Common myeloid progenitor, CD34-positive (primary cell): ENCODE data around the gene RAB35.

Experiments
- CTCF ChIA-PET: fragments of 350-600 bp; sonication (Branson Sonifier 250); formaldehyde crosslinking; loops from one replicate; lab custom pipeline; 2021; ENCODE audit warnings: antibody characterized with exemption; lab: Charles Lee
- POLR2A ChIA-PET: fragments of 350-600 bp; sonication (Branson Sonifier 250); formaldehyde crosslinking; loops from one replicate; lab custom pipeline; 2021; ENCODE audit warnings: antibody characterized with exemption; lab: Charles Lee
- DNase-seq, 3 donors: peaks; one replicate each; pipeline versions ENCODE4 v3.0.0 to v3.0.0-alpha.2; 2013
- H3K27ac ChIP-seq, 2 experiments: 1 replicate in 1 of 2; 2 replicates in 1 of 2; pipeline ENCODE4 v1.7.0; 2013; ENCODE audit warnings: inconsistent platforms in 2 of 2, low read length in 2 of 2, mild to moderate bottlenecking in 2 of 2, low read depth in 1 of 2, moderate library complexity in 1 of 2; ENCODE audit not compliant: severe bottlenecking in 2 of 2, insufficient read depth in 1 of 2, poor library complexity in 1 of 2
- H3K27me3 ChIP-seq, 5 experiments: replicated peaks in 2 of 5; 1 replicate in 3 of 5; 2 replicates in 2 of 5; pipeline versions ENCODE4 v1.6.1 to v1.7.0; 2013; ENCODE audit warnings: low read length in 4 of 5, mild to moderate bottlenecking in 2 of 5, moderate library complexity in 2 of 5, inconsistent platforms in 1 of 5; ENCODE audit not compliant: insufficient read depth in 5 of 5, control insufficient read depth in 4 of 5
- H3K36me3 ChIP-seq, 4 experiments: 1 replicate in 2 of 4; 2 replicates in 2 of 4; pipeline versions ENCODE4 v1.6.1 to v1.7.0; 2013; ENCODE audit warnings: low read length in 3 of 4, control low read depth in 1 of 4, mild to moderate bottlenecking in 1 of 4; ENCODE audit not compliant: control insufficient read depth in 4 of 4, insufficient read depth in 4 of 4
- H3K4me1 ChIP-seq, 4 experiments: 1 replicate in 3 of 4; 2 replicates in 1 of 4; pipeline versions ENCODE4 v1.6.1 to v1.7.1; 2013; ENCODE audit warnings: low read length in 3 of 4, mild to moderate bottlenecking in 3 of 4, control low read depth in 1 of 4, inconsistent platforms in 1 of 4, moderate library complexity in 1 of 4; ENCODE audit not compliant: control insufficient read depth in 4 of 4, insufficient read depth in 4 of 4; ENCODE audit errors: control extremely low read depth in 1 of 4
- H3K4me3 ChIP-seq, 7 experiments: 1 replicate in 4 of 7; 2 replicates in 3 of 7; pipeline versions ENCODE4 v1.5.1 to v1.7.0; 2013; ENCODE audit warnings: mild to moderate bottlenecking in 7 of 7, low read length in 6 of 7, moderate library complexity in 6 of 7, inconsistent platforms in 2 of 7, low read depth in 2 of 7, control low read depth in 1 of 7; ENCODE audit not compliant: insufficient read depth in 4 of 7, control insufficient read depth in 1 of 7; ENCODE audit errors: extremely low read depth in 1 of 7
- H3K9me3 ChIP-seq, 5 experiments: 1 replicate in 4 of 5; 2 replicates in 1 of 5; pipeline versions ENCODE4 v1.6.1 to v1.7.1; 2013; ENCODE audit warnings: low read length in 4 of 5, mild to moderate bottlenecking in 2 of 5, inconsistent platforms in 1 of 5, low read depth in 1 of 5, moderate library complexity in 1 of 5; ENCODE audit not compliant: control insufficient read depth in 4 of 5, insufficient read depth in 2 of 5; ENCODE audit errors: control extremely low read depth in 1 of 5
- WGBS: methylation state at CpG from one replicate; pipeline ENCODE4 v1.1.5; 2013; ENCODE audit not compliant: insufficient coverage; 5-methylcytosine and 5-hydroxymethylcytosine counted together

The RAB35 gene

GRCh38 chr12:120117961-120118320 lies 1.4 kb upstream of the RAB35 start:
- Histone ChIP-seq H3K27ac (no peak overlapping the region), H3K9me3 (no peaks in the 10 kb centered on the region), H3K4me1 (peaks cover 12 to 53% (median 24%) of the 10 kb centered on the region in 4 experiments), H3K36me3 (peaks cover 0 to 14% (median 8%) of the 10 kb centered on the region in 4 experiments), H3K4me3 (peak overlapping the region; percentile 79 to 91 (median 87)), H3K27me3 (no peaks in the 10 kb centered on the region)
- WGBS, result 29% methylated on average over 2 of the region's 7 CpGs
- CTCF ChIA-PET, result interaction anchor here (0.9 to 1.5 kb wide), 5 partner anchors 8 to 83 kb away, joined by 3 to 5 read pairs (median 4); no protein-coding TSS in a partner anchor
- POLR2A ChIA-PET, result interaction anchor here (1.8 kb wide), 1 partner anchor 174 kb away, joined by 8 read pairs; the partner anchor contains the start of gene RNU4-2
- DNase-seq, result no peak

DNA sequence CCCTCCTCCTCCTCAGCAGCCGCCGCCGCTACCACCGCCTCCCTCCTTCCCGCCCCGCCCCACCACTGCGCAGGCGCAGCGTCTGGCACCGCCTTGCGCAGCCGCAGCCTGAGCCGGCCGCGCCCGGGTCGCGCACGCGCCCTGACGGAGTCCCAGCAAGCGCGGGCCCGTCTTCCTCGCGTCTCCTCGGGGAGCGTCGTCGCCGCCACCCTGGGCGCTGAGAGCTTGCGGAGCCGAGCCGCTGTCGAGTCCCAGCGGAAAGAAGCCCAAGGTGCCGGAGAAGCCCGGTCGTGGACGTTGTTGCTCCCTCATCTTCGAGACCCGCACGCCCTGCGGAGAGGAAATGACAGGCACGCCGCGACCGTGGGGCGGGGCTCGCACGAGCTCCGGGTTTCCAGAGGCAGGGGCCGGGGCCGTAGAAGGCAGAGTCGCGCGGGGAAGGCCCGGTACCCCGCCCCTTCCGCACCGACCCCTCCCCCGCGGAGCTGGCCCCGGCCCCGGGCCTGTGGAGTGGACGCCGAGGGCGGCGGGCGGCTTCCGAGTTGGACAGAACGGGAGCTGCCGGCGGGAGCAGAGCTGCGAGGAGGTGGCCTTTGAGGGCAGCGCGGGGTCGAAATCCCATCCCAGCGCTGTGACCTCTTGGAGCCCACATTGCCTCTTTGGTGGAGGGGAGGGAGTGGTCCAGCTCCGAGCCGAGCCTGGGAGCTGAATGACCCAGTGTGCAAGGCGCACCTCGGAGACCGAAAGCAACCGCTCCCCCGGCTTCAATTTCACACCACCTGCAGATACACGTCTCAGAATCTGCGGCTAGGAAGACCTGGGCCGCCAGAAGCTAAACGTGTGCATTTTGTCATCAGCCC lies 469 bp upstream of the RAB35 start:
- DNase-seq, result peak; percentile 90 to 95 (median 95)
- H3K27me3 ChIP-seq, result no peaks in the 10 kb centered on the region
- peaks cover 12 to 58% (median 29%) of the 10 kb centered on the region in 4 experiments for H3K4me1 ChIP-seq
- H3K27ac ChIP-seq, result peak overlapping the region; percentile 53 to 81
- peak overlapping the region; percentile 79 to 91 (median 87) for H3K4me3 ChIP-seq
- POLR2A ChIA-PET, result interaction anchor here (1.0 to 1.8 kb wide), 2 partner anchors 10 to 175 kb away, joined by 4 to 8 read pairs; partner anchors contain the start of gene RNU4-2
- WGBS, result 0% methylated on average over 63 of the region's 91 CpGs
- H3K9me3 ChIP-seq, result no peaks in the 10 kb centered on the region
- CTCF ChIA-PET, result interaction anchor here (0.9 to 1.5 kb wide), 4 partner anchors 9 to 84 kb away, joined by 4 to 5 read pairs (median 4); no protein-coding TSS in a partner anchor
- H3K36me3 ChIP-seq, result peaks cover 0 to 14% (median 8%) of the 10 kb centered on the region in 4 experiments

- 15% methylated on average over 25 of the region's 31 CpGs for WGBS
- DNase-seq, result peak in 2 of 3 donors; percentile 29 to 42
These were observed 687 bp downstream of the RAB35 start for GRCh38 chr12:120115692-120116440.

GRCh38 chr12:120115066-120115465 lies 1.5 kb downstream of the RAB35 start:
- peaks cover 12 to 66% (median 48%) of the 10 kb centered on the region in 4 experiments for H3K4me1 ChIP-seq
- ChIA-PET CTCF (interaction anchor here (0.9 to 1.8 kb wide), 4 partner anchors 9 to 28 kb away, joined by 3 to 8 read pairs (median 4); no protein-coding TSS in a partner anchor), POLR2A (interaction anchor here (0.8 to 1.3 kb wide), 2 partner anchors 11 to 13 kb away, joined by 3 to 4 read pairs; no protein-coding TSS in a partner anchor)
- peak overlapping the region in 3 of 7 experiments; percentile 81 to 91 (median 87) for H3K4me3 ChIP-seq
- H3K36me3 ChIP-seq, result peaks cover 0 to 14% (median 8%) of the 10 kb centered on the region in 4 experiments
- DNase-seq, result no peak
- H3K9me3 ChIP-seq, result no peaks in the 10 kb centered on the region
- WGBS, result 35% methylated on average over 3 of the region's 3 CpGs
- H3K27me3 ChIP-seq, result no peaks in the 10 kb centered on the region
- H3K27ac ChIP-seq, result no peak overlapping the region

More at GRCh38 chr12:120115692-120116440, 687 bp downstream of the RAB35 start:
- Histone ChIP-seq H3K27me3 (no peaks in the 10 kb centered on the region), H3K4me3 (peak overlapping the region; percentile 51 to 91 (median 81)), H3K27ac (peak overlapping the region in 1 of 2 experiments; percentile 58), H3K4me1 (peaks cover 12 to 60% (median 40%) of the 10 kb centered on the region in 4 experiments), H3K36me3 (peaks cover 0 to 14% (median 8%) of the 10 kb centered on the region in 4 experiments), H3K9me3 (no peaks in the 10 kb centered on the region)
- ChIA-PET POLR2A (interaction anchor here (1.3 kb wide), 1 partner anchor 13 kb away, joined by 3 read pairs; no protein-coding TSS in a partner anchor), CTCF (interaction anchor here (1.3 to 1.8 kb wide), 2 partner anchors 13 to 29 kb away, joined by 5 to 8 read pairs; no protein-coding TSS in a partner anchor)

GRCh38 chr12:120110550-120111501 lies 5.7 kb downstream of the RAB35 start:
- H3K9me3 ChIP-seq, result no peaks in the 10 kb centered on the region
- H3K4me1 ChIP-seq, result peaks cover 5 to 42% (median 40%) of the 10 kb centered on the region in 4 experiments
- H3K27me3 ChIP-seq, result no peaks in the 10 kb centered on the region
- 31% methylated on average over 24 of the region's 26 CpGs for WGBS
- CTCF ChIA-PET, result interaction anchor here (0.9 to 1.4 kb wide), 8 partner anchors 9 to 24 kb away, joined by 3 to 4 read pairs (median 3); no protein-coding TSS in a partner anchor
- DNase-seq, result peak; percentile 60 to 76 (median 73)
- POLR2A ChIA-PET, result interaction anchor here (0.5 to 1.2 kb wide), 3 partner anchors 8 to 267 kb away, joined by 3 to 4 read pairs (median 3); partner anchors contain the start of gene RPLP0
- H3K27ac ChIP-seq, result no peak overlapping the region
- peaks cover 3 to 27% (median 19%) of the 10 kb centered on the region in 4 experiments for H3K36me3 ChIP-seq
- peak overlapping the region in 4 of 7 experiments; percentile 16 to 59 (median 50) for H3K4me3 ChIP-seq
